ENCODE data around the gene TSSK2.

The TSSK2 gene

DNA sequence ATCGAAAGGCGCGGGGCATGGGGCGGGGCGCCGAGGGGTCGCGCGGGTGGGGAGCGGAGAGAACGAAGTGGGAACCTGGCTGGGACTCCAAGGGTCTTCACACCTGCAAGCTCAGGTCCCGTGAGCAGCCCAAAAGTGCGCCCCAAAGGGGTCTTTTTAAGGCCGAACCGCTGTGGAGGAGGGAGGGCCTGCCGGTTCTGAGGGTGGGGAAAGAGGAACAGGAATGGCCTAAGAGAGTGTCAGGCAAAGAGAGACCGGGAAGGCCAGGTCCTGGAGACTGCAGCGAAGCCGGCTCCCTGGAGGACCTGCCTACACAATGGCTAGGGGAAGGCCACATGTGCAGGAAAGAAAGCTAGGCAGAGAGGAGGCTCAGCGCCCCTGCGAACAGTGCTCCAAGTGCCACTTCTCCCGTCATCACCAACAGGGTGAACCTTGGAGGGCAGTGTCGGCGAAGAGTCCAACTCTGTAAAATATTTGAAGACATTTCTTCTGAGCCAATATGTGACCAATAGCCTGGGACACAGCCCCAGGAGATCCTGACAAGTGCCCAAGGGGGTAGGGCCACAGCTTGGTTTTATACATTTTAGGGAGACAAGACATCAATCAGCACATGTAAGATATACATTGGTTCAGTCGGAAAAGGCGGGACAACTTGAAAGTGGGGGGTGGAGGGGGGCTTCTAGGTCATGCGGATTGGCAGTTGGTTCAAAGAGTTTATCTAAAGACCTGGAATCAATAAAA, 8.2 kb upstream of the TSSK2 start:
- peak overlapping the region; percentile 62 to 67 for H3K4me3 ChIP-seq (ENCODE audit: low read length in 2 of 2)
- peaks cover 31 to 35% of the 10 kb centered on the region in 2 donors for H3K4me1 ChIP-seq (ENCODE audit: control insufficient read depth in 2 of 2, insufficient read depth in 2 of 2, low read length in 2 of 2)
- H3K36me3 ChIP-seq (ENCODE audit: control insufficient read depth in 2 of 2, insufficient read depth in 2 of 2, low read length in 2 of 2) = no peaks in the 10 kb centered on the region
- peak overlapping the region; percentile 47 to 62 for H3K9ac ChIP-seq (ENCODE audit: low read depth in 1 of 2, low read length in 2 of 2)
- H3K27me3 ChIP-seq (ENCODE audit: control insufficient read depth in 2 of 2, insufficient read depth in 2 of 2, low read length in 2 of 2) = no peaks in the 10 kb centered on the region
- no peaks in the 10 kb centered on the region for H3K9me3 ChIP-seq (ENCODE audit: control insufficient read depth in 2 of 2, low read length in 2 of 2)
- peak overlapping the region; percentile 23 to 38 for H3K27ac ChIP-seq (ENCODE audit: low read depth in 2 of 2, low read length in 2 of 2)

DNA sequence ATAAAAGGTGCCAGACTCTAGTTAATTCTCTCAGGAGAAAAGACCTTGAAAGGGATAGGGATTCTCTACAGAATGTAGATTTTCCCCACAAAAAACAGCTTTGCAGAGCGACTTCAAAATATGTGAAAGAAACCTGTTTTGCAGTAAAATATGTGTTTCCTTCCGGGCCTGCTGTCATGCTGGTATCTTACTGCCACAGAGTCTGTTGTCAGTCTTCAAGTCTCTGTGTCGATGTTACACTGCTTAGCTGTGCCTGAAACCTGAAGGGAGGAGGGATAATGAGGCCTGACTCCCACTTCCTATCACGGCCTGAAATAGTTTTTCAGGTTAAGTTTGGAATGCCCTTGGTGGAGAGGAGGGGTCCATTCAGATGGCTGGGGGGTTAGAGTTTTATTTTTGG, 7.2 kb upstream of the TSSK2 start:
- Histone ChIP-seq H3K27ac (ENCODE audit: low read depth in 2 of 2, low read length in 2 of 2) (no peak overlapping the region), H3K9me3 (ENCODE audit: control insufficient read depth in 2 of 2, low read length in 2 of 2) (no peaks in the 10 kb centered on the region), H3K36me3 (ENCODE audit: control insufficient read depth in 2 of 2, insufficient read depth in 2 of 2, low read length in 2 of 2) (no peaks in the 10 kb centered on the region), H3K4me3 (ENCODE audit: low read length in 2 of 2) (no peak overlapping the region), H3K27me3 (ENCODE audit: control insufficient read depth in 2 of 2, insufficient read depth in 2 of 2, low read length in 2 of 2) (no peaks in the 10 kb centered on the region), H3K9ac (ENCODE audit: low read depth in 1 of 2, low read length in 2 of 2) (no peak overlapping the region), H3K4me1 (ENCODE audit: control insufficient read depth in 2 of 2, insufficient read depth in 2 of 2, low read length in 2 of 2) (peaks cover 25 to 28% of the 10 kb centered on the region in 2 donors)

DNA sequence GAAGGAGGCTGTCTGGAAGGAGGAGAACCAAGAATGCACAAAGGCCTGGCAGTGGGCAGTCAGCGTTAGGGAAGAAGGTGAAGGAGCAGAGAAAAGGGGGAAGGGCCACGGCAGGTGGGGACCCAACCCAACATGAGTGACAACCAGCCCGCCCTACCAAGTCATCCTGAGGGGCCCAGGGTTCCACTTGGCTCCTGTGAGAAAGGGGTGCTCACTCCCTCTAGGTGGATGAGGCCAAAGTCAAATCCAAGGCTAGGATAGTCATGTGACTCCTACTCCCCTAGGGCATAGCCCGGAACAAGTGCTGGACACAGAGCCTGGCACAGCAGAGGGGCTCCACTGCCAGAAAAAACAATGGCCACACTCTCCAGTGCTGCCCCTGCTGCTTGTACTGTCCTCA, 6.7 kb upstream of the TSSK2 start:
- H3K4me3 ChIP-seq (ENCODE audit: low read length in 2 of 2) = no peak overlapping the region

DNA sequence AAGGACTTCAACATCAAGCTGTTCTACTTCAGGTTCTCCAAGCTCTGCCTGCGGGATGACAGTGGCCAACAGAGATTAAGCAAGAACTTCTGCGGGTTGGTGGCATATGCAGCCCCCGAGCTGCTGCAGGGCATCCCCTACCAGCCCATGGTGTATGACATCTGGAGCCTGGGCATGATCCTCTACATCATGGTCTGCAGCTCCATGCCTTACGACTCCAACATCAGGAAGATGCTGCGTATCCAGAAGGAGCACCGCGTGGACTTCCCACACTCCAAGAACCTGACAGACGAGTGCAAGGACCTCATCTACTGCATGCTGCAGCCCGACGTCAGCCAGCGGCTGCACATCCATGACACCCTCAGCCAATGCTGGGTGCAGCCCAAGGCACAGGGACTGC, 6.1 kb upstream of the TSSK2 start:
- peaks cover 17 to 20% of the 10 kb centered on the region in 2 donors for H3K4me1 ChIP-seq (ENCODE audit: control insufficient read depth in 2 of 2, insufficient read depth in 2 of 2, low read length in 2 of 2)
- no peaks in the 10 kb centered on the region for H3K36me3 ChIP-seq (ENCODE audit: control insufficient read depth in 2 of 2, insufficient read depth in 2 of 2, low read length in 2 of 2)
- H3K9me3 ChIP-seq (ENCODE audit: control insufficient read depth in 2 of 2, low read length in 2 of 2) = no peaks in the 10 kb centered on the region

More for the DNA sequence above, 6.7 kb upstream of the TSSK2 start:
- no peak overlapping the region for H3K27ac ChIP-seq (ENCODE audit: low read depth in 2 of 2, low read length in 2 of 2)
- no peaks in the 10 kb centered on the region for H3K36me3 ChIP-seq (ENCODE audit: control insufficient read depth in 2 of 2, insufficient read depth in 2 of 2, low read length in 2 of 2)
- peaks cover 23 to 24% of the 10 kb centered on the region in 2 donors for H3K4me1 ChIP-seq (ENCODE audit: control insufficient read depth in 2 of 2, insufficient read depth in 2 of 2, low read length in 2 of 2)
- no peaks in the 10 kb centered on the region for H3K9me3 ChIP-seq (ENCODE audit: control insufficient read depth in 2 of 2, low read length in 2 of 2)
- no peaks in the 10 kb centered on the region for H3K27me3 ChIP-seq (ENCODE audit: control insufficient read depth in 2 of 2, insufficient read depth in 2 of 2, low read length in 2 of 2)
- no peak overlapping the region for H3K9ac ChIP-seq (ENCODE audit: low read depth in 1 of 2, low read length in 2 of 2)

DNA sequence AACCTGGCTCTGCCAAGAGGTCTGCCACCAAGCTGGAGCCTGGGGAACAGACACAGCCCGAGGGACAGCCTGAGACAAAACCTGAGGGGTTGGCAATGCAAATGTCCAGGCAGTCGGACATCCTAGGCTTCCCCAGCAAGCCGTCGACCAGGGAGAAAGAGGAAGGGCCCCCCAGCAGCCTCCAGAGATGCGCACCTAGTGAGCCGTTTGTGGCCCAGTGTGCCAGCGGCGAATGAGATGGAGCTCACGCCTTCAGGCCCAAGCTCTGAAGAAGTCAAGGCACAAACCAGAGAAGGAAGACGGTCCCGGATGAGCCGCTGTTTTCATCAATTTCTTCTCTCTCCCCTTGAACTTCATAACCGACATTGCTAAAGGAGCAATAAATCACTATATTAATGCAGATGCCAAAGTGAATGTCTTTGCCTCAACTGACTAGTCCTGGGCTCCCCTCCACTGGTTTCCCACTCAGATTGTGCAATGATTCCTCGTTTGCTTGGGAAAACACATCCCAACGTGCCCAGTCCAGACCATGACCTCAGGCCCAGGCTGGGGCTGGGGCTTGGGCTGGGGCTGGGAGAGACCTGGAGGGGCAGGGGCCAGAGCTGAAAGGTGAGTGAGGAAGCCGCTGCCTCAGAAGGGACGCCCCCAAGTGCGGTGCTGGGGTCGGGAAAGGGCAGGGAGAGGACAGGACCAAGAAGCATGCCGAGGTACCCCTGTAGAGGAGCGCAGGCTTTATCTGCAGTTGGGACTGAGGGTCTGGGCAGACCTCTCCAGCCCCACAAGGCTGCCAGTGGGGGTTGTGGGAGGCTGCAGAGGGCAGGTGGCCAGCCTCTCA, 5.4 kb upstream of the TSSK2 start:
- H3K9ac ChIP-seq (ENCODE audit: low read depth in 1 of 2, low read length in 2 of 2) = no peak overlapping the region

More for the DNA sequence above, 6.1 kb upstream of the TSSK2 start:
- Histone ChIP-seq H3K4me3 (ENCODE audit: low read length in 2 of 2) (no peak overlapping the region), H3K27me3 (ENCODE audit: control insufficient read depth in 2 of 2, insufficient read depth in 2 of 2, low read length in 2 of 2) (no peaks in the 10 kb centered on the region), H3K9ac (ENCODE audit: low read depth in 1 of 2, low read length in 2 of 2) (no peak overlapping the region), H3K27ac (ENCODE audit: low read depth in 2 of 2, low read length in 2 of 2) (no peak overlapping the region)

DNA sequence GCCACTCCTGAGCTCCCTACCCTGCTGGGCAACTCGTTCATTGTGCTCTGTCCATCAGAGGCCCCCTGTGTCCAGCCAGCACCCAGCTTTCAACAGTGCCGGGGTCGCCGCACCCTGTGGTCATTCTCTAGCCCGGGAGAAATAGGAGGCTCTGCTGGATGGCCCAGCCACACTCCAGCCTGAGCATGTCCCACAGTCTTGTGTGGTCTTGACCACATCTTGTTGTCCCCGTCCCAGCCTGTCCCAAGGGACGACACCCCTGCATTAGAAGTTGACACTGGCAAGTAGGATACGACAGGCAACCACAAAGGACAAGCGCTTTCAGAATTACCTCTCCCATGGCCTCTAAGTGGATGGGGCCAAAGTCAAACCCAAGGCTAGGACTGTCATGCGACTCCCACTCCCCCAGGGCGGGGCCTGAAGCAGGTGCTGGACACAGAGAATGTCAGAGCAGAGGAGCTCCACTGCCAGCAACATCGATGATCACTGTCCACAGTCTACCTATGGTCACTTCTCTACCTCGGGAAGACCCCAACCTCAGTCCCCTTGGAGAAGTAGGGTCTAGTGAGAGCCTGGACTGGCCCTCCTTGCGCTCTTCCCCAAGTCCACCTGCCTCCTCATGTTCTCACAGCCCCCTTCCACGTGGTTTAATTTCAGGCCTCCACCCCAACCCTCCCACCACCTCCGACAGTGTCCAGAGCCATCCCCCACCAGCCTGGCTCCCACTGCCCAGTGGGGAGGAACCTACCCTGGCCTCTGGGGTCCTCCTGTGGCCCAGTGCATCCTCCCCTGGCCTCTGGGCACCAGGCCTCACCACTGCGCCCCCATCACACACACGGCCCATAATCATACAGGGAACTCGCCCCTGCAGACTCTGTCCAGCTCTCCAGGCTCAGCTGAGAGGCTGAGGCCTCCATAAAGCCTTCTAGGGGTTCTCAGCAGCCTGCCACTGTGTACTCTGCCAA, 4.5 kb upstream of the TSSK2 start:
- Histone ChIP-seq H3K9me3 (ENCODE audit: control insufficient read depth in 2 of 2, low read length in 2 of 2) (no peaks in the 10 kb centered on the region), H3K27ac (ENCODE audit: low read depth in 2 of 2, low read length in 2 of 2) (no peak overlapping the region), H3K27me3 (ENCODE audit: control insufficient read depth in 2 of 2, insufficient read depth in 2 of 2, low read length in 2 of 2) (no peaks in the 10 kb centered on the region), H3K4me3 (ENCODE audit: low read length in 2 of 2) (no peak overlapping the region), H3K36me3 (ENCODE audit: control insufficient read depth in 2 of 2, insufficient read depth in 2 of 2, low read length in 2 of 2) (peaks cover 0 to 1% of the 10 kb centered on the region in 2 donors), H3K9ac (ENCODE audit: low read depth in 1 of 2, low read length in 2 of 2) (no peak overlapping the region), H3K4me1 (ENCODE audit: control insufficient read depth in 2 of 2, insufficient read depth in 2 of 2, low read length in 2 of 2) (peaks cover 5 to 7% of the 10 kb centered on the region in 2 donors)

More for the DNA sequence above, 5.4 kb upstream of the TSSK2 start:
- no peaks in the 10 kb centered on the region for H3K27me3 ChIP-seq (ENCODE audit: control insufficient read depth in 2 of 2, insufficient read depth in 2 of 2, low read length in 2 of 2)
- H3K4me1 ChIP-seq (ENCODE audit: control insufficient read depth in 2 of 2, insufficient read depth in 2 of 2, low read length in 2 of 2) = peaks cover 11 to 13% of the 10 kb centered on the region in 2 donors
- H3K27ac ChIP-seq (ENCODE audit: low read depth in 2 of 2, low read length in 2 of 2) = no peak overlapping the region
- H3K9me3 ChIP-seq (ENCODE audit: control insufficient read depth in 2 of 2, low read length in 2 of 2) = no peaks in the 10 kb centered on the region
- no peaks in the 10 kb centered on the region for H3K36me3 ChIP-seq (ENCODE audit: control insufficient read depth in 2 of 2, insufficient read depth in 2 of 2, low read length in 2 of 2)
- H3K4me3 ChIP-seq (ENCODE audit: low read length in 2 of 2) = no peak overlapping the region

DNA sequence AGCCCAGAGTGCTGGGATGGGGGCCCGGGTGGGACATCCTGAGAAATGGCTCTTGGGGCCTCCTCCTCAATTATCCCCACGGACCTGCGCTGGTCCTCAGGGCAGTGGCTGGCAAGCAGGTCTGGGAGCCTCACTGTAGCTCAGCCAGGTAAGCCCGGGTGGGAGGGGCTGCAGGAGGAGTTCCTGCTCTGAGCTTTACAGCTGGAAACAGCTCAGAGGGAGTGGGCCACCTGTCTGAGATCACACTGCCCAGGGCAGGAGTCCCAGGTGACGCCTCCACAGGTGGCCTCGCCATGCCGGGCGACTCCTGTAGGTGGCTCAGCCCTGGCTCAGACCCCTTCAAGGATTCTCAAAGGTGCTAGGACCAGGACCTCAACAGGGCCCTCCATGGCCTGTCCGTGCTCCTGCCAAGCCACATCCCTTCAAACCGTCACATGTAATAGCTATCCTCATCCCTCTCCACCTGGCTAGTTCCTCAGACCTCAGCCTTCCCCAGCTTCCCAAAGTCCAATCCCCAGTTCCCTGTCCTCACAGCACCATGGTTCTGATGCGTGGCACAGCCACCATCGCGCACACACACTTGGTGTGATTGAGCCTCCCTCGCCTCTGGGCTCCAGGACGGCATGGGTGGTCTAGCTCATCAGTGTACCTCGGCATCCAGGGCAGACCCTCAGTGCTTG, 3.6 kb upstream of the TSSK2 start:
- Histone ChIP-seq H3K9me3 (ENCODE audit: control insufficient read depth in 2 of 2, low read length in 2 of 2) (no peaks in the 10 kb centered on the region), H3K36me3 (ENCODE audit: control insufficient read depth in 2 of 2, insufficient read depth in 2 of 2, low read length in 2 of 2) (peaks cover 3 to 4% of the 10 kb centered on the region in 2 donors), H3K27me3 (ENCODE audit: control insufficient read depth in 2 of 2, insufficient read depth in 2 of 2, low read length in 2 of 2) (no peaks in the 10 kb centered on the region), H3K27ac (ENCODE audit: low read depth in 2 of 2, low read length in 2 of 2) (no peak overlapping the region), H3K4me1 (ENCODE audit: control insufficient read depth in 2 of 2, insufficient read depth in 2 of 2, low read length in 2 of 2) (peaks cover 5 to 7% of the 10 kb centered on the region in 2 donors), H3K4me3 (ENCODE audit: low read length in 2 of 2) (no peak overlapping the region), H3K9ac (ENCODE audit: low read depth in 1 of 2, low read length in 2 of 2) (no peak overlapping the region)

DNA sequence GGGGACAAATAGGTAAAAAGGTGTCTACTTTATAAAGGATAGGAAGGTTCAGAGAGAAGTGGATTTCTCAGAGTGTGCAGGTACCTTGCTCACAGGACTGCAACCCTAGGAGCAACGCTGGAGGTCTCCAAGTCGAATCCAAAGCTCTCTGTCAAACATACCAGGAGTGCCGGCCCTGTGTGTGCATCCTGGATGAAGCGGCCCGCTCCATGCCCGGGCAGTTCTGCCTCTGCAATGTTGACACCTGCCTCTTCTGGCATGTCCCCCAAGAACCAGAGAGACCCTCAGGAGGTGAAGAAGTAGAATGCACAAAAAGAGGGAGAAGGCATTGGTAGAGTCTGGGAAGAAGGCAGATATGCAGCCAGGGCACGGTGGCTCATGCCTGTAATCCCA, 3.1 kb upstream of the TSSK2 start:
- Histone ChIP-seq H3K4me3 (ENCODE audit: low read length in 2 of 2) (no peak overlapping the region), H3K27me3 (ENCODE audit: control insufficient read depth in 2 of 2, insufficient read depth in 2 of 2, low read length in 2 of 2) (no peaks in the 10 kb centered on the region), H3K9me3 (ENCODE audit: control insufficient read depth in 2 of 2, low read length in 2 of 2) (no peaks in the 10 kb centered on the region), H3K9ac (ENCODE audit: low read depth in 1 of 2, low read length in 2 of 2) (no peak overlapping the region), H3K27ac (ENCODE audit: low read depth in 2 of 2, low read length in 2 of 2) (no peak overlapping the region), H3K36me3 (ENCODE audit: control insufficient read depth in 2 of 2, insufficient read depth in 2 of 2, low read length in 2 of 2) (peaks cover 5 to 8% of the 10 kb centered on the region in 2 donors), H3K4me1 (ENCODE audit: control insufficient read depth in 2 of 2, insufficient read depth in 2 of 2, low read length in 2 of 2) (peaks cover 2 to 3% of the 10 kb centered on the region in 2 donors)

DNA sequence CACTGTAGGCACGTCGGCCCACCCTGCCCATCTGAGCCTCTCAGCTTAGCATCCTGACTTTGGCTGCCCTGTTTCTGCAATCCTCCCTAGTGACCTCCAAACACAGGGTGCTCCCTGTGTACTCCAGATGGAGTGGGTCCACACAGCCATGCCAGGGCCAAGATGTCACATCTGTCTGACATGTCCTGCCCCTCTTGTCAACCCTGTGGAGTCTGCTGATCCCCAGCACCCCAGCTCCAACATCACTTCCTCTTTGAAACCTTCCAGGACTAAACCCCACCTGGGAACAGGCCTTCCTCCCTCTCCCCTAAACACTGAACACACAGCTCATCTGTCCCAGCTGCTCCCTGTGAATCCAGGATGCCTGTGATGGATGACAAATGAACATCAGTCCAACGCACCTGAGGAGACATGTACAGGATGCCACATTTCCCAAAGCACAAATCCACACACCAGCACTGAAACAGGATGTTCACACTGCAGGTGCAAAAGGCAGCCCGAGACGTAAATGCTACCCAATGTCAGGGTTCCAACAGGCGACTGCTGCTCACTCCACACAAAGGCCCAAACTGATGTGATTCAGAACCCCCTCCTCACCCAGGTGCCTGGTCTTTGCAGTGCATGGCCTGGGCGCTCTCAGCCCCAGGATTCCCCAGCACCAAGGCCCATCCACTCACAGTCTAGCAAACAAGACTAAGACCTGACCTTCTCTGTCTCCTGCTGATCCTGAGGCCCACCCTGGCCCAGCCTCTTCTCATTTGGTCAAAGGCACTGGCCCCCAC, 2.0 kb upstream of the TSSK2 start:
- Histone ChIP-seq H3K4me1 (ENCODE audit: control insufficient read depth in 2 of 2, insufficient read depth in 2 of 2, low read length in 2 of 2) (no peaks in the 10 kb centered on the region), H3K4me3 (ENCODE audit: low read length in 2 of 2) (no peak overlapping the region), H3K27me3 (ENCODE audit: control insufficient read depth in 2 of 2, insufficient read depth in 2 of 2, low read length in 2 of 2) (no peaks in the 10 kb centered on the region), H3K36me3 (ENCODE audit: control insufficient read depth in 2 of 2, insufficient read depth in 2 of 2, low read length in 2 of 2) (peaks cover 8 to 17% of the 10 kb centered on the region in 2 donors), H3K9me3 (ENCODE audit: control insufficient read depth in 2 of 2, low read length in 2 of 2) (no peaks in the 10 kb centered on the region), H3K9ac (ENCODE audit: low read depth in 1 of 2, low read length in 2 of 2) (no peak overlapping the region), H3K27ac (ENCODE audit: low read depth in 2 of 2, low read length in 2 of 2) (no peak overlapping the region)
